Loucy (cell line): ENCODE data around the gene NOD2.

Experiments
- H2AFZ ChIP-seq: fragments of 200-600 bp; sonication (generic); 2 replicates; pipeline ENCODE4 v1.6.0; 2016; ENCODE audit warnings: antibody characterized with exemption, mild to moderate bottlenecking, low read length, moderate library complexity
- H3F3A ChIP-seq: fragments of 200-600 bp; 2 replicates; pipeline ENCODE4 v1.6.0; 2016; ENCODE audit warnings: antibody characterized with exemption, low read depth, mild to moderate bottlenecking
- H3K27me3 ChIP-seq: fragments of 200-600 bp; sonication (generic); 2 replicates; pipeline ENCODE4 v1.6.1; 2014; ENCODE audit warnings: low read length, mild to moderate bottlenecking; ENCODE audit not compliant: insufficient read depth, poor library complexity, severe bottlenecking
- H3K36me3 ChIP-seq: fragments of 200-600 bp; sonication (generic); 2 replicates; pipeline ENCODE4 v1.6.1; 2016; ENCODE audit warnings: low read length; ENCODE audit not compliant: insufficient read depth
- H3K4me1 ChIP-seq: fragments of 200-600 bp; sonication (generic); 2 replicates; pipeline ENCODE4 v1.5.1; 2014; ENCODE audit warnings: low read length, mild to moderate bottlenecking; ENCODE audit not compliant: insufficient read depth, poor library complexity, severe bottlenecking
- H3K4me2 ChIP-seq: fragments of 200-600 bp; sonication (generic); 2 replicates; pipeline ENCODE4 v1.6.0; 2014; ENCODE audit warnings: antibody characterized with exemption, low read length, low read depth, mild to moderate bottlenecking; ENCODE audit not compliant: poor library complexity, severe bottlenecking
- H3K4me3 ChIP-seq: fragments of 200-600 bp; sonication (generic); 2 replicates; pipeline ENCODE4 v1.5.1; 2014; ENCODE audit warnings: low read length, mild to moderate bottlenecking, mixed read lengths; ENCODE audit not compliant: poor library complexity, severe bottlenecking
- H3K79me2 ChIP-seq: fragments of 200-600 bp; sonication (generic); 2 replicates; pipeline ENCODE4 v1.6.1; 2014; ENCODE audit warnings: low read length; ENCODE audit not compliant: insufficient read depth
- H3K9ac ChIP-seq: fragments of 200-600 bp; sonication (generic); 2 replicates; pipeline ENCODE4 v1.6.0; 2014; ENCODE audit warnings: mild to moderate bottlenecking, low read depth, low read length, moderate library complexity; ENCODE audit not compliant: poor library complexity, severe bottlenecking
- H3K9me2 ChIP-seq: fragments of 200-600 bp; sonication (generic); replicated peaks from 2 replicates; pipeline ENCODE4 v1.6.1; 2016; ENCODE audit warnings: low read depth, low read length, mixed read lengths
- H3K9me3 ChIP-seq: fragments of 200-600 bp; sonication (generic); 2 replicates; pipeline ENCODE4 v1.6.1; 2014; ENCODE audit warnings: mild to moderate bottlenecking, antibody characterized with exemption, low read length, low read depth; ENCODE audit not compliant: insufficient read depth
- H4K20me1 ChIP-seq: fragments of 200-600 bp; sonication (generic); 2 replicates; pipeline ENCODE4 v1.6.0; 2014; ENCODE audit warnings: antibody characterized with exemption, low read length, mild to moderate bottlenecking; ENCODE audit not compliant: insufficient read depth, poor library complexity, severe bottlenecking
- CTCF ChIP-seq: fragments of 200-600 bp; sonication (generic); conservative IDR thresholded peaks from 2 replicates; pipeline ENCODE4 v1.5.1; 2014; ENCODE audit warnings: mild to moderate bottlenecking, antibody characterized with exemption, low read length
- EZH2phosphoT487 ChIP-seq: fragments of 200-600 bp; IDR thresholded peaks from 2 replicates; pipeline ENCODE4 v1.6.1; 2018; ENCODE audit warnings: antibody characterized with exemption, mild to moderate bottlenecking, moderate library complexity, borderline replicate concordance

The NOD2 gene

GRCh38 chr16:50756473-50756872 is 63.1 kb downstream of the NOD2 start:
- Histone ChIP-seq H3K36me3 (peaks cover 20% of the 10 kb centered on the region; the same call in 1 of the 2 replicates), H3F3A (no peaks in the 10 kb centered on the region), H3K4me2 (no peak overlapping the region), H3K9me3 (no peaks in the 10 kb centered on the region), H3K4me1 (no peaks in the 10 kb centered on the region), H3K27me3 (no peaks in the 10 kb centered on the region), H3K79me2 (peaks cover 14% of the 10 kb centered on the region), H2AFZ (no peak overlapping the region), H3K9ac (no peak overlapping the region), H4K20me1 (no peaks in the 10 kb centered on the region), H3K4me3 (no peak overlapping the region), H3K9me2 (no peaks in the 10 kb centered on the region)
- no peak for TF ChIP-seq EZH2phosphoT487
- TF ChIP-seq CTCF, result no peak

DNA sequence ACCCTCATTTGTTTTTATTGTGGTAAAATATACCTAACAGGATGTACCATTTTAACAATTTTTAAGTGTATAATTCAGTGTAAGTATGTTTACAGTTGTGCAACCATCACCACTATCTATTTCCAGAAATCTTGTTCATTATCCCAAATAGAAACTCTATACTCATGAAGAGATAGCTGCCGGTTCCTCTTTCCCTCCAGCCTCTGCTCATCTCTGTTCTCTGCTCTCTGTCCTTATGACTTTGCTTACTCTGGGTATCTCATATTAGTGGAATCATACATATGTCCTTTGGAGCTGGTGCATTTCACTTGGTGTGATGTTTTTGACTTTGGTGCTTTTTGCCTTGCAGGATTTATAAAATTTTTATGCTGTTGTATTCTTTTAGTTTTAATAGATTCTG is 67.9 kb downstream of the NOD2 start:
- no peaks in the 10 kb centered on the region for H4K20me1 ChIP-seq
- H3K9ac ChIP-seq, result no peak overlapping the region
- H2AFZ ChIP-seq, result no peak overlapping the region
- H3K4me1 ChIP-seq, result no peaks in the 10 kb centered on the region
- no peaks in the 10 kb centered on the region for H3F3A ChIP-seq
- H3K27me3 ChIP-seq, result no peaks in the 10 kb centered on the region
- H3K79me2 ChIP-seq, result peaks cover 33% of the 10 kb centered on the region
- H3K36me3 ChIP-seq, result peaks cover 20% of the 10 kb centered on the region
- H3K4me3 ChIP-seq, result no peak overlapping the region
- TF ChIP-seq CTCF (no peak), EZH2phosphoT487 (no peak)
- H3K9me2 ChIP-seq, result no peaks in the 10 kb centered on the region
- H3K4me2 ChIP-seq, result no peak overlapping the region
- H3K9me3 ChIP-seq, result peaks cover 10% of the 10 kb centered on the region; the same call in 1 of the 2 replicates

DNA sequence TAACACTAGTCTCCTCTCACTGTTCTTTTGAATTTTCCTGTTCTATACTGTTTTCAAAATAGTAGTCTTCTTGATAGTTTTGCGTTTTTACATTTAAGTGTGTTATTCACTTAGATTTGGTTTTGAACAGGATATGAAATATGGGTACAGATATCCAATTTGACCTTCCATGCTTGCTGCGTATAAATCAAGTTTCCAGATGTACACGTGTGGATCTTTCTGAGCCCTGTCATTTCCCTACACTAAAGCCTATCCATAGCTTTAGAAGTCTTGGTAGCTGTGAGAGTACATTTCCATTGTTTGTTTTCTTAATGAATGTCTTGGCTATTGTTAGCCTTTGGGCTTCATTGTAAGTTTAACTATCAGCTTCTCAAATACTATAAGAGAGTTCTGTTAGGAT is 68.8 kb downstream of the NOD2 start:
- Histone ChIP-seq H3F3A (no peaks in the 10 kb centered on the region), H3K4me1 (no peaks in the 10 kb centered on the region), H3K36me3 (peaks cover 26% of the 10 kb centered on the region), H3K79me2 (peaks cover 33% of the 10 kb centered on the region), H3K9me2 (no peaks in the 10 kb centered on the region), H3K9ac (no peak overlapping the region), H3K4me3 (no peak overlapping the region), H4K20me1 (no peaks in the 10 kb centered on the region), H3K9me3 (peaks cover 12% of the 10 kb centered on the region; the same call in 1 of the 2 replicates), H2AFZ (no peak overlapping the region), H3K27me3 (no peaks in the 10 kb centered on the region), H3K4me2 (no peak overlapping the region)
- TF ChIP-seq EZH2phosphoT487, result no peak
- no peak for TF ChIP-seq CTCF
